ENCODE results near the gene ADK. TPM values are rescaled to one million over a fixed set of nuclear protein-coding genes. Genes with fewer than 3 reads are reported as not detected.

The ADK gene
- total and polyA plus RNA-seq, 10 donors, result 11.1 to 40.5 (median 32.1) TPM

DNA sequence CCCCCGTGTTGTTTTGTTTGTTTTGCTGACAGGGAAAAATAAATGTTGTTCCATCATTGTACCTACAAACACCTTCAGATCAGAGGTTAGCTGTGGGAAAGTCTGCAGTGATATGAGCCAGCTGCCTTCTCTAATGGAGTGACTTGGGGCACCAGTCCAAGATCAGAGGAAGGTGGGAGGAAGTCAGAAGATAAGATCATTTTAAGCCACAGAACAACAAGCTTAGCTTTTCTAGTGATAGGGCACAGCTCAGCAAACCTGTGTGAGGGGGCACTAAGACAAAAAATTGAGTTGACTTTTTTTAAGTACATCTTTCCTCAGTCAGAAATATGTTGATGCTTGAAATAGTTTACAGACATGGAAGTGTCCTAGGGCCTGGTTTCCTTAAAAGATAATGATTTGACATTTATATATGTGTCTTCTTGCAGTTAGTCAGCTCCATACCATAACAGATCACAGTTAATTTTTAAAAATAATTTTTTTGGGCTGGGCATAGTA is 435.1 kb downstream of the ADK start:
- WGBS, 5 donors, result 3 to 8% (median 3%) methylated on average over 1 of the region's 1 CpG
- Histone ChIP-seq H3K4me3 (peak overlapping the region in 2 of 8 donors; percentile 11 to 53), H3K4me1 (peaks cover 23 to 65% (median 63%) of the 10 kb centered on the region in 6 donors), H3K27me3 (replicated peaks in 1 of 7) (no peaks in the 10 kb centered on the region), H3K9me3 (peaks cover 0 to 5% (median 0%) of the 10 kb centered on the region in 8 donors), H3K27ac (peak overlapping the region; percentile 22 to 81 (median 74)), H3K36me3 (no peaks in the 10 kb centered on the region)
- TF ChIP-seq CTCF (IDR thresholded peaks at IDR 0.05 in 8 of 11, conservative IDR thresholded peaks at IDR 0.05 in 3 of 11), result no peak
- TF ChIP-seq POLR2AphosphoS5 (IDR thresholded peaks at IDR 0.05), result peak in 1 of 3 donors; percentile 32
- no peak for TF ChIP-seq POLR2A (IDR thresholded peaks at IDR 0.05)
- no peak for DNase-seq
- intact Hi-C loops (cut with DNase I; ENCODE audit: low total_unique reads), result no loop called here

DNA sequence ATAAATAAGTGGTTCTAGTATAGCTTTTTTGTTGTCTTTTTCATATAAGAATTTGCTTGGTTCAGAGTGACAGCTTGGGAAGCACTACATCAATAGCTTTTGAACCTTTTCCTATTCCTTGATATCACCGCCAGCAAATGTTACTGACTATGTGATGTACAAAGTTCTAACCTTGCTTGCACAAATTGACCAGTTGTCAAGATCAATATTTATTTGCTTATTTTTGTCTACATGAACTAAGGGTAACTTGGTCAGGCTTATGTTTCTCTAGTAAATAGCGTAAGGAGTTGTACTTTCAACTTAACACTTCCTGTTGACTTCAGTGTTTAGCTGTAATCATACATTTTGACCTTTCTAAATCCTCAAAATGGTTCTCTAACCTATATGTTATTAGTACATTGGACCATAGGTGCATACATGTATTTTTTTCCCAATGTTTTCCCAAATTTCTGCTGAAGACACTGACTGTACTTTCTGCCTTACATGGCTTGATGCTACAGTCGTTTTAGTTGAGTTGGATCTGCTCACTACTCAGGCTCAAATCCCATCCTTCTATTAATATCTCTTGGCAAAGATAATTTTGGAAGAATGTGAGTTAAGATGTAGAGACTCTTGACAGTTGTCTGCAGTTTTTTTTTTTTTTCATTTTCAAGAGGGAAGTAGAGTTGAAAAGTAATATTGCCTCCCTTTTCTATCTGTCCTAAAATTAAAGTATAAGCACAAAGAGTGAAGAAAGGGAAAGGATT is 436.3 kb downstream of the ADK start:
- no peak for DNase-seq
- intact Hi-C loops (cut with DNase I; ENCODE audit: low total_unique reads), result no loop called here
- WGBS, 5 donors, result 82 to 89% (median 83%) methylated on average over 3 of the region's 3 CpGs
- Histone ChIP-seq H3K4me1 (peaks cover 23 to 65% (median 63%) of the 10 kb centered on the region in 6 donors), H3K36me3 (peaks cover 0 to 4% (median 0%) of the 10 kb centered on the region in 6 donors), H3K4me3 (no peak overlapping the region), H3K9me3 (no peaks in the 10 kb centered on the region), H3K27ac (peak overlapping the region in 6 of 8 donors; percentile 12 to 81 (median 73)), H3K27me3 (replicated peaks in 1 of 7) (no peaks in the 10 kb centered on the region)
- TF ChIP-seq POLR2A (IDR thresholded peaks at IDR 0.05), result no peak
- TF ChIP-seq POLR2AphosphoS5 (IDR thresholded peaks at IDR 0.05), result no peak
- no peak for TF ChIP-seq CTCF (IDR thresholded peaks at IDR 0.05 in 8 of 11, conservative IDR thresholded peaks at IDR 0.05 in 3 of 11)

DNA sequence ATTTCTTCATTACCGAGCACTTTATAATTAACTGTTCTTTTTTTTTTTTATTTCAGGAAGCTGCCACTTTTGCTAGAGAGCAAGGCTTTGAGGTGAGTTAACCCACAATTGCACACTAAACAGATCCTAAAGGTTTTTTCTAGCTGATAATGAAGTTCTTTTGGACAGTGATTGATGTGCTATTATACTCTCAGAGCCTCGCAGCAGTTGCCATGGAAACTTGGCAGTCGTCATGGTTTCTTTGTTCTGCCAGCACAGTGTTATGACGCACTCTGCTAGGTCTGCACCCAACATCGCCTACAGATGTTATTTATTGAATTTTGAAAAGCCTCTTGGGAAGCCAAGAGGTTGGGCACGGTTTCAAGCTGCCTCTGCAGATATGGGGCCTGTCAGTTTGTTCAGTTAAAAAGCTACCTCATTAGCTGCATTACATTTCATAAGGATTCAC is 438.2 kb downstream of the ADK start:
- no peaks in the 10 kb centered on the region for H3K9me3 ChIP-seq
- TF ChIP-seq CTCF (IDR thresholded peaks at IDR 0.05 in 8 of 11, conservative IDR thresholded peaks at IDR 0.05 in 3 of 11) (no peak), POLR2AphosphoS5 (IDR thresholded peaks at IDR 0.05) (peak in 1 of 3 donors; percentile 79)
- DNase-seq, result peak; percentile 79
- H3K36me3 ChIP-seq, result peaks cover 0 to 4% (median 0%) of the 10 kb centered on the region in 6 donors
- H3K27ac ChIP-seq, result peak overlapping the region in 5 of 8 donors; percentile 3 to 81 (median 60)
- no peak overlapping the region for H3K4me3 ChIP-seq
- peaks cover 21 to 64% (median 62%) of the 10 kb centered on the region in 6 donors for H3K4me1 ChIP-seq
- H3K27me3 ChIP-seq (replicated peaks in 1 of 7), result no peaks in the 10 kb centered on the region
- intact Hi-C loops (cut with DNase I; ENCODE audit: low total_unique reads), result no loop called here
- 15 to 25% (median 24%) methylated on average over 6 of the region's 6 CpGs for WGBS, 5 donors

DNA sequence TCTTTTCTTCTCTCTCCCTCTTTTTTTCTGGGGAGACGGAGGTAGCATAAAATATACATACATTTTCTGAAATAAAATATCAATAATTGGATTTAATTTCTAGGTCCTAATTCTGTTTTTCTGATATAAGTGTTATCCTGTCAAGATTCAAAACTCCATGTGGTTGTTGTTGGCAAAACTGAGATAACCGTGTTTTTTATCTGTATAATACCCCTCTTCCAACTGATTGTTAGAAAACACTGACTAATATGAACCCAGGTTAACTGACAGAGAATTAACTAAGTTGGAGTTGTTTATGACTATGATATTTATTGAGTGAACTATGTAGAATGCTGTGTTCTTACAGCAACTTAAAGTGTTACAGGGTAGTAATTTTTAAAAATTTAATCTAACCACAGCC is 438.8 kb downstream of the ADK start:
- no peaks in the 10 kb centered on the region for H3K9me3 ChIP-seq
- peaks cover 0 to 4% (median 0%) of the 10 kb centered on the region in 6 donors for H3K36me3 ChIP-seq
- TF ChIP-seq CTCF (IDR thresholded peaks at IDR 0.05 in 8 of 11, conservative IDR thresholded peaks at IDR 0.05 in 3 of 11) (no peak), POLR2AphosphoS5 (IDR thresholded peaks at IDR 0.05) (no peak), POLR2A (IDR thresholded peaks at IDR 0.05) (no peak)
- intact Hi-C loops (cut with DNase I; ENCODE audit: low total_unique reads), result no loop called here
- no peaks in the 10 kb centered on the region for H3K27me3 ChIP-seq (replicated peaks in 1 of 7)
- H3K4me3 ChIP-seq, result no peak overlapping the region
- peak overlapping the region in 5 of 8 donors; percentile 3 to 81 (median 60) for H3K27ac ChIP-seq
- 70 to 85% (median 79%) methylated on average over 2 of the region's 2 CpGs for WGBS, 5 donors
- H3K4me1 ChIP-seq, result peaks cover 21 to 58% (median 56%) of the 10 kb centered on the region in 6 donors
- no peak for DNase-seq
